Measurements from ENCODE around the gene PTPRJ.

The PTPRJ gene

DNA sequence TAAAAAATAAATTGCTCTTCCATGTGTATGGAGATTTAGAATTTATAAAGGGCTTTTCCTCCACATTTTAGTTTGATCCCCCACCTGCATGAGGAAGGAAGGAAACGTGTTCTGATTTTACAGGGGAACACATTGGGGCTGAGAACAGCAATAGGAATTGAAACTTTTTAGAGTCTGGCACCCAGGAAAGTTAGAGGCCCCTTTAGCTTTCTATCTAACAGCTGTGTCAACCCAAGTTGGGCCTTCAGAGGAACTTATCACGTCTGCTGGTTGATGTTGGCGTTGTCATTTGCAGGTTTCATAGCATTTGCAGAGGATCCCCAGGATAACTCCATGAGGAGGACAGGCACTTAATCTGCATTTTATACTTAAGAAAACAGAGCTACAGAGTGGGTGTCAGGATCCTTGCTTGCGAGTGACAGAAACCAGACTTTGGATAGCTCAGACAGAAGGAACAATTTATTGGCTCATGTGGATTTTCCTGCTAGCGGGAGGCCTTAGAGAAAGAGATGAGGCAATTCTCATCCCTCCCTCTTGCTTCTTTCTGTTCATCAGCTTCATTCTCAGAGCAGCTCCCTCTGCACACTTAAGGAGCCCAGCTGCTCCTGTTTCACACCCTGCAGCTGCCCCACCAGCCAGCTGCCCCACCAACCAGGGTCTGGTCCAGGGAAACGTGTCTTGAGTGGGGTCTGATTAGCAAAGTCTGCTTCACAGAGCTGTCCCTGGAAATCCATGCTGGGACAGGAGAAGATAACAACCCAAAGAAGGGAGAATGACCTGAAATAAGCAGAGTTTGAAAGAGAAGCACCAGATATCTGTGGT lies 143.8 kb downstream of the PTPRJ start:
- DNase-seq (ENCODE audit: low read depth) = no peak
- H3K4me3 ChIP-seq (ENCODE audit: low read depth, low read length) = no peak overlapping the region
- no peak for TF ChIP-seq MYC (IDR thresholded peaks at IDR 0.05; ENCODE audit: low read depth, low read length)

DNA sequence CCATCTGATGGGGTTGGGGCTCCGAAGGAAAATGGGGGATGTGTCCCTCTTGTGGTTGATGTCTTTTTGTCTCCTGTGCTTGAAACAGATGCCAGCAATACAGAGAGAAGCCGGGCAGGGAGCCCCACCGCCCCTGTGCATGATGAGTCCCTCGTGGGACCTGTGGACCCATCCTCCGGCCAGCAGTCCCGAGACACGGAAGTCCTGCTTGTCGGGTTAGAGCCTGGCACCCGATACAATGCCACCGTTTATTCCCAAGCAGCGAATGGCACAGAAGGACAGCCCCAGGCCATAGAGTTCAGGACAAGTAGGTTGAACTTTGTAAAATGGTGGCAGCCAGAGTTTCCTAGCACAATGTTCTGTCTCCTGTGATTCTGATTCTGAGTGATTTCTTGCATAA lies 144.5 kb downstream of the PTPRJ start:
- no peak for DNase-seq (ENCODE audit: low read depth)
- TF ChIP-seq MYC (IDR thresholded peaks at IDR 0.05; ENCODE audit: low read depth, low read length) (no peak), POLR2A (IDR thresholded peaks at IDR 0.05; ENCODE audit: extremely low read depth, insufficient read length) (no peak)
- TF ChIP-seq, protein P1, sequence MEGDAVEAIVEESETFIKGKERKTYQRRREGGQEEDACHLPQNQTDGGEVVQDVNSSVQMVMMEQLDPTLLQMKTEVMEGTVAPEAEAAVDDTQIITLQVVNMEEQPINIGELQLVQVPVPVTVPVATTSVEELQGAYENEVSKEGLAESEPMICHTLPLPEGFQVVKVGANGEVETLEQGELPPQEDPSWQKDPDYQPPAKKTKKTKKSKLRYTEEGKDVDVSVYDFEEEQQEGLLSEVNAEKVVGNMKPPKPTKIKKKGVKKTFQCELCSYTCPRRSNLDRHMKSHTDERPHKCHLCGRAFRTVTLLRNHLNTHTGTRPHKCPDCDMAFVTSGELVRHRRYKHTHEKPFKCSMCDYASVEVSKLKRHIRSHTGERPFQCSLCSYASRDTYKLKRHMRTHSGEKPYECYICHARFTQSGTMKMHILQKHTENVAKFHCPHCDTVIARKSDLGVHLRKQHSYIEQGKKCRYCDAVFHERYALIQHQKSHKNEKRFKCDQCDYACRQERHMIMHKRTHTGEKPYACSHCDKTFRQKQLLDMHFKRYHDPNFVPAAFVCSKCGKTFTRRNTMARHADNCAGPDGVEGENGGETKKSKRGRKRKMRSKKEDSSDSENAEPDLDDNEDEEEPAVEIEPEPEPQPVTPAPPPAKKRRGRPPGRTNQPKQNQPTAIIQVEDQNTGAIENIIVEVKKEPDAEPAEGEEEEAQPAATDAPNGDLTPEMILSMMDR (IDR thresholded peaks at IDR 0.05; ENCODE audit: low read depth, low read length) = no peak
- TF ChIP-seq, protein P2, sequence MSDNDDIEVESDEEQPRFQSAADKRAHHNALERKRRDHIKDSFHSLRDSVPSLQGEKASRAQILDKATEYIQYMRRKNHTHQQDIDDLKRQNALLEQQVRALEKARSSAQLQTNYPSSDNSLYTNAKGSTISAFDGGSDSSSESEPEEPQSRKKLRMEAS (IDR thresholded peaks at IDR 0.05; ENCODE audit: low read depth, low read length) = no peak
- H3K4me3 ChIP-seq (ENCODE audit: low read depth, low read length) = no peak overlapping the region

DNA sequence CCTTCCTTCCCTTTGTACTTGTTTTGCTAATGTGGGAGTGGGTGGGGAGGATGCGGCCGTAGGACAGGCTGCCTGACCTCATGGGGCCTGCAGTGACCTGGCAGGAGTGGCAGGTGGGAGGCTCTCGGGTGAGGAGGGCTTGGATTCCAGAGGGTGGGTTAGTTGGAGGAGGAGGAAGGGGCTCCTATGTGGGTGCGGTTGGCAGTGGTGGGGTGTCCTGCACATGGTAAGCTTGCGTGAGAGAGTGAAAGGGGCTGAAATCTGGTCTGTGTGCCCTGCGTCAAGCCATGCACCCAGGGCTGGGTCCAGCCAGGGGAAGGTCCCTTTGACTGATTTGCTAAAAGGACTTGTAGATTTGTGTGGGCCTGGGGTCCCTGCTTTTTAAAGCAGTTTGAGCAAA lies 145.5 kb downstream of the PTPRJ start:
- H3K4me3 ChIP-seq (ENCODE audit: low read depth, low read length) = no peak overlapping the region
- no peak for TF ChIP-seq MYC (IDR thresholded peaks at IDR 0.05; ENCODE audit: low read depth, low read length)
- TF ChIP-seq POLR2A (IDR thresholded peaks at IDR 0.05; ENCODE audit: extremely low read depth, insufficient read length) = no peak
- TF ChIP-seq, protein P1 (IDR thresholded peaks at IDR 0.05; ENCODE audit: low read depth, low read length) = no peak
- TF ChIP-seq, protein P2 (IDR thresholded peaks at IDR 0.05; ENCODE audit: low read depth, low read length) = no peak
- DNase-seq (ENCODE audit: low read depth) = no peak

DNA sequence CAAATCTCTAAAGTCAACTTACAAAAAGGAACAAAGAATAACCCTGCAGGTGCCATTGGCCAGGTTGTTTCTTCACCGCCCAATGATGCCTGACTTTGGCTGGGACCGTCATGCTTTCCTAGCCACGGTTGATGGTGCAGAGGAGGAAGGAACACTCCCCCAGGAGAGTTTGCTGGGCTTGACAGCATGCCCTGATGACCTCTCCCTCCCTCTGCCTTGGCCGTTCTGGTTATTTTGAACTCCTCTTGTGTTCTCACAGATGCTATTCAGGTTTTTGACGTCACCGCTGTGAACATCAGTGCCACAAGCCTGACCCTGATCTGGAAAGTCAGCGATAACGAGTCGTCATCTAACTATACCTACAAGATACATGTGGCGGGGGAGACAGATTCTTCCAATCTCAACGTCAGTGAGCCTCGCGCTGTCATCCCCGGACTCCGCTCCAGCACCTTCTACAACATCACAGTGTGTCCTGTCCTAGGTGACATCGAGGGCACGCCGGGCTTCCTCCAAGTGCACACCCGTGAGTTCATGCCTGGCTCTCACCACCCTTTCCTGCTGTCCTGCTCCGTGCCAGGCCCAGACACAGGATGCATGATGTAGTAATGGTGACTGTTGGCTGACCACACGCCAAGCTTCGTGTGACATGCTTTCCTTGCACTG lies 147.3 kb downstream of the PTPRJ start:
- TF ChIP-seq, protein P2 (IDR thresholded peaks at IDR 0.05; ENCODE audit: low read depth, low read length) = no peak
- TF ChIP-seq, protein P1 (IDR thresholded peaks at IDR 0.05; ENCODE audit: low read depth, low read length) = no peak
- TF ChIP-seq POLR2A (IDR thresholded peaks at IDR 0.05; ENCODE audit: extremely low read depth, insufficient read length) (no peak), MYC (IDR thresholded peaks at IDR 0.05; ENCODE audit: low read depth, low read length) (no peak)
- no peak overlapping the region for H3K4me3 ChIP-seq (ENCODE audit: low read depth, low read length)
- no peak for DNase-seq (ENCODE audit: low read depth)

DNA sequence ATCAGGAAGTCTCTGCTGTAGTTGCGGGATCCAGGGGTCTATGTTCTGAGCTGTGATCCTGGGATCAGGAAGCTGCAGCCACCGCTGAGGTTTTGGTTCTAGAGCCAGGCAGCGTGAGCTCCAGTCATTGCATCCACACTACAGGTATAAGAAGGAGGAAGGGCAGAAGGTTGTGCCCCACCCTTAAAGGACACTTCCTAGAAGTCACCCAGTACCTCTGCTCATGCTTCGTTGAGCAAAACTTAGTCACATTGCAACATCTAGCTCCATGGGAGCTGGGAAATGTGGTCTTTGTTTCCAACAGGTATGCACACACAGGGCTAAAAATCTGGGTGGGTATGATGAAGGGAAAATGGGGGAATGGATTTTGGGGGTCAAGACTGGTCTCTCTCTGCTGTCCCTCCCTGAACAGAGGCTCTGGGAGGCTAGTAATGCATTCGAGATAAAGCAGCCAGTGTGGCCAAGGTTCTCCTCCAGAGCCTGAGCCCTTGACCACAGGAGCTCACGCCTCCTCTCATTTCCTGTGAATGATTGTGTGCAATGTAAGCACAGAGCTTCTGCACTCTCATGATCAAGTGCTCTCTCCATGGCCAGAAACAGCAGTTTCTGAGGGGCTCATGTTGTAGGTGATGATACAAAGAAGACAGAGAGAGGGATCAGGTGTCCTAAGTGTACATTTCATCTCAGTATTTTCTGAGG lies 149.5 kb downstream of the PTPRJ start:
- TF ChIP-seq, protein P1 (IDR thresholded peaks at IDR 0.05; ENCODE audit: low read depth, low read length) = no peak
- TF ChIP-seq MYC (IDR thresholded peaks at IDR 0.05; ENCODE audit: low read depth, low read length) = no peak
- no peak for TF ChIP-seq POLR2A (IDR thresholded peaks at IDR 0.05; ENCODE audit: extremely low read depth, insufficient read length)
- TF ChIP-seq, protein P2 (IDR thresholded peaks at IDR 0.05; ENCODE audit: low read depth, low read length) = no peak
- H3K4me3 ChIP-seq (ENCODE audit: low read depth, low read length) = no peak overlapping the region
- peak; percentile 40 for DNase-seq (ENCODE audit: low read depth)
